ENCODE data around the gene SKOR1.

Gene SKOR1

GRCh38 chr15:67794832-67795574, 30.3 kb upstream of the SKOR1 start:
- DNase-seq, result no peak

DNA sequence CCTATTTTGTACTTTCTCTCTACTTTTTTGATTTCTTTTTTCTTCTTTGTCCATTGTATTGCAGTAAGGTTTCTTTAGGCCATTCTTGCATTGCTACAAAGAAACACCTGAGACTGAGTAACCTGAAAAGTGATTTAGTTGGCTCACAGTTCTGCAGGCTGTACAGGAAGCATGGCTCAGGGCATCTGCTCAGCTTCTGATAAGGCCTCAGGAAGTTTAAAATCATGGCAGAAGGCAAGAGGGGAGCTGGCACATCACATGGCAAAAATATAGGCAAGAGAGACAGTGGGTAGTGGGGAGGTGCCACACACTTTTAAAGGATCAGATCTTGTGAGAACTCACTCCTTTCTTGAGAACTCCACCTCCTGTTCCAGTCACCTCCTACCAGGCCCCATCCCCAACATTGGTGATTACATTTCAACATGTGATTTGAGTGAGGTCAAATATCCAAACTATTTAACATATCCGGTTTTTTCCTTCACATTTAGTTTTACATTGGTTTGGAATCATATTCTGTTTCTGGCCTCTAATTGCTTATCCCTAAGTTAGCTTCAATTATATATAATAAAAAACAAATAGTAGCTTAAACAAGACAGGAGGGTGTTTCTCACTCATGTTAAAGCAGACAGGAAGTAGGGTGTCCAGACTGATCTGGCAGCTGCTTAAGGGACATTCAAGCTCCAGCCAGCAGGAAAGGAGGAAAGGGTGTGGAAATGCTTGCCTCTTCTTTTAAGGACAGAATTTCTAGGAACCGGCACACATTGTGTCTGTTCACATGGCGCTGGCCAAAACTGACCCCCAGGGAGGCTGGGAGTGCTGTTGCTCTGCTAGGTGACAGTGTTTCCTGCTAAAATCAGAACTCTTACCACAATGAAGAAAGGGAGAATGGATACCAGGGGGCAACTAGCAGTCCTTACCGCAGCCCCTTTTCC, 28.8 kb upstream of the SKOR1 start:
- no peak for DNase-seq

DNA sequence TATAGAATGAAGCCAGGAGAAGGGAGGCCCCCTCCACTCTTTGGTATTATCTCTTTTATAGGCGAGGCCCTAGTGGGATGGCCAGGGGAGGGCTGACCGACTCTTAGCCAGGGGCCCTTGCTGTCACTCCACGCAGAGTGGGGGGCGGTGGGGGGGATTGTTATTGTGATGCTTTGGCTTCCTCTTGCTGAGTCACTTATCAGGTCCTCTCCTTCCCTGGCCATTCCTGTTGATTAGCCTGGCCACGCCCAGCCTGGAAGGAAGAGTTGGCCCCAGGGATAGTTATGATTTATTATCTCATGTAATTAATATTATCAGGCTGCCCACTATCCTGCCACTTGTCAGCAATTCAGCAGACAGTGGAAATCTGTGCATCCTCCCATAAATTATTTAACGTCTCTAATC, 25.5 kb upstream of the SKOR1 start:
- DNase-seq, result no peak

- no peak for DNase-seq
These were observed 24.2 kb upstream of the SKOR1 start for GRCh38 chr15:67801142-67801541.

- no peak for DNase-seq
These were observed 23.1 kb upstream of the SKOR1 start for GRCh38 chr15:67801926-67802914.

GRCh38 chr15:67803299-67803698, 22.0 kb upstream of the SKOR1 start:
- DNase-seq, result no peak

DNA sequence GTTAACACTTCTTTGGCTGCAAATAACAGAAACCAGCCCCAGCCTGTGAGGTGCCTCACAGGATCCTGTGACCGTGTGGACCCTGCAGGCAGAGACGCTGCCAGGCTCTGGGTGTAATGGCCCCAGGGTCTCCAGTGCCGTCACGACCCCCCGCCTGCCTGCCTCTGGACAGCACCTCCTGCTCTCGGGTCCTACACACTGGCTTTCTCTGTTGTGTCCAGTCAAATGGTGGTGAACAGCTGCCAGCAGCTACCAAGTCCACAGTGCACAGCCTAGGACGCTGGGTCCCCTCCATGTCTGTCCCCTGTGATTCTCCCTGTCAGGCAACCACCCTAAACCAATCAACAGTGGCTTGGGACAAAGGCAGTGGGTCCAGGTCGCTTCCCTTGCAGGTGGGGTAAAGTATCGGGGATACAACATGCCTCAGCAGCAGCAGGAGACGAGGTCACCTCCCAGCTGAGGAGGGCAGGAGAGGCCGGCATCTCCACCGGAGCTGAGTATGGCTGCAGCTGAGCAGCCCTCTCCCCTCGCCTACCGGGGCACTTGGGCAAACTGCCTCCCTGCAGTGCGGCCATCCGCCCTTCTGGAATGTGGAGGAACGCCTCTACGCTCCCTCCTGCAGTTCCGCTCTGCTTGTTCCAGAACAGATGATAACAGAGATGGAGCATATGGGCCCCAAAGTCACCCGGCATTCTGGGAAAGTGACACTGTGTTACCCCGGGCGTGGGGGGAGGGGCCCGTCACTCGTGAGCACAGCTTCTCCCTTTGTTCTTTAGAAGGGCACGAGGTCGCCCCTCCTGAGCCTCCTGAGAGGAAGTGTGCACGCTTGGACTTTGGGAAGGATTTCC, 21.1 kb upstream of the SKOR1 start:
- no peak for DNase-seq

GRCh38 chr15:67805008-67805665, 20.2 kb upstream of the SKOR1 start:
- DNase-seq, result no peak

DNA sequence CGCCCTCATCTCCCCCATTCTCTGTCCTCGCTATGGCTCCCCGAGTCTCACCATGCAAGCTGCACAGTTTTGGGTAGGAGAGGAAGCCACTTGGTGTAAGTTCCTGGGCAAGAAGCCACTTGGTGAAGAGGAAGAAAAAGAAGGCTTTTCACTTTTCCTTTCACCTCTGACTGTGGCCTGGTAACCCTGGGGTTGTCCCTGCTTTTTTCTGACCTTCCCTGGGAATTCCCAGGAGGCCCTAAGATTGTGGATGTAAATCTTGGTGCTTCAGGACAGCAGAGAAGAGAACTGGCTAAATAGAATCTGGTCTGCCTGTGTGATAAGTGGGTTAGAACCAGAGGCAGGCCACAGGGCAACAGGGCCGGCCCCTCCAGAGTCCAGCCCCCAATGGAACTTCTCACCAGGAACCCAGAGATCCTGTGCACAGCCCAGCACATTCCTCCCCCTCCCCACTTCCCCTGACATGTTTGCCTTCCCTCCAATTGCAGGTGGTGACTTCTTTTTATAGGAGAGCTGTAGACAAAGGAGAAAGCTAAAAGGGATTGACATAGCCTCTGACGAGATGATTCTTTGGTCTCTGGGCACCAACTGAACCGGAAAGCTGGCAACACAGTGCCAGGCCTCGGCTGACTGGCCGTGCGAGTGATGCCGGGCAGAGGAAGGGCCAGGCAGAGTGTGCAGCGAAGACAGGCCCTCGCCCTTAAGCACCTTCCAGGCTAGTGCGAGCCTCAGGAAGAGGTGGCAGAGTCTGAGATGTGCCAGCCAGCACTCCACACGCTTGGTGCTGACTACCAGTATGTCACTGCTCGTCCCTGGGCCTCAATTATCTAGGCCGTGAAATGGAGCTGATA, 19.4 kb upstream of the SKOR1 start:
- peak; percentile 47 for DNase-seq

DNA sequence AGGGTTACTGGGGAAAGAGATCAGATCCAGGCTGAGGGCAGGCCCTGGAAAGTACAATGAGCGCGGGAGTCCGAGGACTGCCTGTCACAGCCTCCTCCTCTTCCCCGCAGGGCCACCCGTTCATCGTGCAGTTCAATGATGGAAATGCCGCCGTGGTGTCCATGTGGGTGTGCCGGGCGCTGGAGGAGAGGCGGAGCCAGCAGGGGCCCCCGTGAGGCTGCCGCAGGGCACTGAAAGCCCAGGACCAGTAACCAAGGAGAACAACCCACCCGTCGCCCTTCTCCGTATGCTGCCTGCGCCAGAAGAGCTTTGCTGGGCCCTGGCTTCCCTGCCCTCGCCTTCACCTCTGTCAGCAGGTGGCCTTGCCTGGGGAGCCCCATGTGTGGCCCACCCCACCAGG, 18.8 kb upstream of the SKOR1 start:
- no peak for DNase-seq

- DNase-seq, result no peak
These were observed 18.2 kb upstream of the SKOR1 start for GRCh38 chr15:67807141-67807540.

DNA sequence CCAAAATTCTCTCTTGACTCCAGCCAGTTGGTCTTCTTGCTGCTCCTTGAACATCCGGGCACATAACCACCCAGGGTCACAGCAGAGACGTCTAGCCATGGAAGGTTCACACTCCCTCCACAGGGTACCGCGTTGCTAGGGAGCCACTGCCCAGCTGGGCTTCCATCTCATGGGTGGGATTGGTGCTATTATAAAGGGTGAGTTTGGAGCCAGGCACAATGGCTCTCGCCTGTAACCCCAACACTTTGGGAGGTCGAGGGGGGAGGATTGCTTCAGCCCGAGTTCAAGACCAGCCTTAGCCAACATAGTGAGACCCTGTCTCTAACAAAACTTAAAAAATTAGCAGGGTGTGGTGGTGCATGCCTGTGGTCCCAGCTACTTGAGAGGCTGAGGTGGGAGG, 17.5 kb upstream of the SKOR1 start:
- DNase-seq, result no peak

DNA sequence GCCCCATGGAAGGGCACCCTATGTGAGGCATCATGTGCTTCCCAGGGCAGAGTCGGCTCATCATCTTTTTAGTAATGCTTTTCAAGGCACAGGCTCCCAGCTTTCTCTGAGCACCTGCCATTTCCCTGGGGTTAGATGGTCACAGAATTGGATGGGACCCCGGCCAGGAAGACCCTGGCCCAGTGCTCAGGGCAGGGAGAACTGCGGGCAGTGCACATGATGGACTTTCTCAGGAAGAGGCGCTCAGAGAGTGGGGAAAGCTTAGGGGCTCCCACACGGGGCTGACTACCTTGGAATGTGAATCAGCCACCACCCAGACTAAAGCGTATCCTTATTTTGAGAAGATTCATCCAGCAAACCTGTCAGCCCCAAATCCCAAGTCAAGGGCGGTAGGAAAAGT, 16.5 kb upstream of the SKOR1 start:
- DNase-seq, result no peak

- DNase-seq, result no peak
These were observed 15.9 kb upstream of the SKOR1 start for GRCh38 chr15:67809441-67809840.

DNA sequence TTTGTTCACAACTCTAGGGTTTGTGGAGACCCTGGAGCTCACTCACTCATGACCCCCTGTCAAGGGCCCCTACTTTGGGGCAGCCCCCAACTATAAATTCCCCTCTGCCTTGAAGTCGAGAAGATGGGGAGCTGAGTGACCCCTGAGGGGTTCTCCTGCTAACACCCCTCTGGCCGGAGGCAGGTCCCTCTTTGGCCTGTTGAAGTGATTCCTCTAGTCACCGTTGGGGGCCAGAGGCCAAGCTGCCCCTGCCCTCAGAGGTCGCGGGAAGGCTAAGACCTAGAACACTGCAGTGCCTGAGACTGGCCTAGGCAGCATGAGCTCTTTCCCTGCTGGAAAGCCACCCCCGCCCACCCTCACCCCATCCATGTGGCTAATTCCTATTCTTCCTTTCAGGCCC, 15.4 kb upstream of the SKOR1 start:
- no peak for DNase-seq

DNA sequence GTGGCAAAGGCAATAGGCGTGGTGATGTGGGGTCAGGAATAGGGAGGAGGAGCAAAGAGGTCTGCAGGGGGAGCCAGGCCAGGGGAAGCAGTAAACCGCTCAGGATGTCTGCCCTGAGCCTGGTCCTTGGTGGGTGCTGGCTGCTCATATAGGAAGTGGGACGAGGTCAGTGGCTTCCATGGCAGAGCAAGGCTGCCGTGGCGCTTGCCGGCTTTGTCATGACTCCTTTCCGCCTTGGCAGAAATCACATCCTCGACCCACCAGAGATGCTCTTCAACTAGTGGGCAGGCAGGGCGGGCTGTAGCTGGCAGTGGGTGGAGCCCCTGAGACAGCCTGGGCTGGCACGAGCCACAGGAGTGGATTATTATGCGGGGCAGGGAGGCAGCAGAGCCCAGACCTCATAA, 13.1 kb upstream of the SKOR1 start:
- DNase-seq, result no peak

DNA sequence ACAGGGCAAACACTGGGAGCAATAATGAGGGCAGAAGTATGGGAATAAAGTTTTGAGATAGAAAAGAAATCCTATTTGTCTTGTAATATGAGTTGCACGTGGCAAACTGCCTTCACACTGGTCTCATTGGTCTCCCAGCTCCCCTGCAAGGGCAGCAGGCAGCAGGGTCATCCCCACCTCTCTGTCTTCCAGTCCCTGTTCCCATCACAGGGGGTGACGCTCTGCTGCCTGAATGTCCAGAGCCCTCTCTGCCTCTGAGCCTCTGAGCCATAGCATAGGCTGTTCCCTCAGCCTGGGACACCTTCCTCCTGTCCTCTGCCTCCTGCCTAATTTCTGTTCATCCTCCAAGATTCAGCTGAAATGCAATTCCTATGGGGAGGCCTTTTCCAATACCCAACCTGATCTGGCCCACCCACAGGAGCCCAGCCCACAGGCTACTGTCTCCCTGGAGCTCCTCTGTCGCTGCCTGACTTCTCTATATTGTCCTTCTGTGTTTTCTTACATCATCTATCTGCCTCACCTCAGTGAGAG, 12.1 kb upstream of the SKOR1 start:
- no peak for DNase-seq

DNA sequence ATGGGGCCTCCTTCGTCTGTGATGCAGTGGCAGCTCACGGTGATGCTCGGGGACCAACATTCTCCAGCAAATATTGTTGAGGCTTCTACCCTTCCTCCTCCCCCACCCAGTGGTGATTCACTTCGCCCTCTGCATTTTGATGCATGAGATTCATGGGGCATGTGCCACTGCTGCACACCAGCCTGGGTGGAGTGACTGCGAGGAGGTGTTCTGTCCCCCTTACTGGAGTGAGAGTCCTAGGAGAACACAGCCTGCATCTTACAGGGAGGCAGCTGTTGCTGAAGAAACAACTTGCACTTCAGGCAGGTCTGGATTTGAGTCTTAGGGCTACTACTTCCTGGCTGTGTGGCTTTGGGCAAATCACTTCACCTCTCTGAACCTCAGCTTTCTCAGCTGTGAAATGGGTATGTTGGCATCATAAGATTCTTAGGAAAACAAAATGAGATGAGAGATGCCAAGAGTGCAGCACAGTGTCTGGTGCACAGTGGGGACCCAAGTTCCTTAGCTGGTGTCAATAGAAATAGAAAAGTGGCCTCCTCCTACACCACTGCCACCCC, 10.2 kb upstream of the SKOR1 start:
- DNase-seq, result no peak

GRCh38 chr15:67816668-67817067, 8.6 kb upstream of the SKOR1 start:
- no peak for DNase-seq

DNA sequence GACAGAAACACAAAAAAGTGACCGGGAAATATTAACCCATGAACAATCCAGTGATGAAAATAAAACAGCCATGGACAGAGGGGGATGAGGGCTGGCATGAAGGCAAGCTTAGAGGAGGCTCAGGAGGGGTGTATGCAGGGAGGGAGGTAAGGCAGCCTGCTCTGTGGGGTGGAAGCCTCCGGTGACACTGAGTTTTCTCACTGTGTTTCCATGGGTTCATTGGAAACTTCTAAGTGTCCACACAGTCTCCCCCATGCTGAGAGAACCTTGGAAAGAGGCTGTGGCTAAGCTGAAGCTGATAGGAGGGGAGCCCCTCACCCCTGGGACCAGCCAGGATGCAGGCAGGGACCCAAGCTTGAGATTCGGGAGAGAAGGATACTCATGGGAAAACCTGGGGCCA, 6.8 kb upstream of the SKOR1 start:
- DNase-seq, result no peak
